SJCRH30 (cell line): ENCODE data around the gene GOLGA8N. TPM values are rescaled to one million over a fixed set of nuclear protein-coding genes. Genes with fewer than 3 reads are reported as not detected.

Source experiments
- DNase-seq, 2 experiments: peaks; one replicate each; pipeline ENCODE4 v3.0.0-alpha.2; 2015 to 2020
- H3K27ac ChIP-seq: fragments of 250-450 bp; sonication (Bioruptor Pico); 2 replicates; pipeline ENCODE4 v1.5.1; 2020; ENCODE audit warnings: mild to moderate bottlenecking, moderate library complexity
- H3K27me3 ChIP-seq: fragments of 250-450 bp; sonication (Bioruptor Pico); 2 replicates; pipeline ENCODE4 v1.5.1; 2020; ENCODE audit warnings: mild to moderate bottlenecking, moderate library complexity
- H3K36me3 ChIP-seq: fragments of 250-450 bp; sonication (Bioruptor Pico); 2 replicates; pipeline ENCODE4 v1.5.1; 2020; ENCODE audit warnings: mild to moderate bottlenecking, moderate library complexity
- H3K4me1 ChIP-seq: fragments of 250-450 bp; sonication (Bioruptor Pico); 2 replicates; pipeline ENCODE4 v1.5.1; 2020; ENCODE audit warnings: mild to moderate bottlenecking, moderate library complexity
- H3K4me3 ChIP-seq: fragments of 250-450 bp; sonication (Bioruptor Pico); 2 replicates; pipeline ENCODE4 v1.5.1; 2020; ENCODE audit warnings: mild to moderate bottlenecking, moderate library complexity
- H3K9me3 ChIP-seq: fragments of 250-450 bp; sonication (Bioruptor Pico); replicated peaks from 2 replicates; pipeline ENCODE4 v1.5.1; 2020; ENCODE audit warnings: mild to moderate bottlenecking, moderate library complexity
- total RNA-seq: library from RNA; depleted of rRNA; stranded (reverse); fragments of >200 nt; shearing (Covaris generic); gene quantifications from 2 replicates; pipeline ENCODE4 v1.2.3, GENCODE V29; 2014; rRNA removed

The GOLGA8N gene
- total RNA-seq, 1 experiment from 2014 or later, result 1.9 TPM

- H3K36me3 ChIP-seq, result peaks cover 77% of the 10 kb centered on the region
- no peaks in the 10 kb centered on the region for H3K9me3 ChIP-seq
- no peak overlapping the region for H3K4me3 ChIP-seq
Measured at GRCh38 chr15:32637704-32638103, 44.4 kb downstream of the GOLGA8N start.

DNA sequence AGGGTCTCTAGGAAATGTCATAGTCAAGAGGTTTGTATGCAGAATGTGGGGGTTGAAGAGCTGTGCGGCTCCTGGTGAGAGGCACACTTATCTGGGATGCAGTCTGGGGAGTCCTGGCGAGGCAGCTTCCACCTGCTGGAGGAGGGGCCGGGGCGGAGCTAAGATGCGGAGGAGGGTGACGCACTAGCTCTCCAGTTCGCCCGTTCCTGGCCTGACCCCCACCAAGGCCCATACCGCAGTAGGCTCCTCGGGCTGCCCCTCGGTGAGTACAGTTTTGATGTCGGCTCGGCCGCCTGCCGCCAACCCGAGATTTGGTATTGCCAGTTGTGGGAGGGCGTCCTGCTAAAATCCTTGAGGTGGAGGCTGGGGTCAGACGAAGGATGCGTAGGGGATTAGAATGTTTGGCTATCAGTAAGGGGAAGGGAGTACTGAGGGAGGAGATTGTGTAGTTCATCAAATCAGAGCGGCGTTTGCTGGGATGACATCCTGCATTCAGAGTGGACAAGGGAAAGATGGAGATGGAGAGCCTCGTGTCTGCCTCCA is 48.3 kb downstream of the GOLGA8N start, which contains the start of gene SCG5:
SCG5 (plus strand) TSS at position 194 of the 543 bp plus-strand sequence. CDS start 1,883 bp downstream, outside the sequence.
- no peak for DNase-seq
- no peak within 1 kb of the TSS for H3K4me3 ChIP-seq
- H3K4me1 ChIP-seq, result peaks cover 5% of the 10 kb centered on the region; the same call in 1 of the 2 replicates
- H3K27ac ChIP-seq, result no peak within 1 kb of the TSS
- no peaks in the 10 kb centered on the region for H3K27me3 ChIP-seq
- no peaks in the 10 kb centered on the region for H3K9me3 ChIP-seq
- peaks cover 39% of the 10 kb centered on the region for H3K36me3 ChIP-seq

More at GRCh38 chr15:32637704-32638103, 44.4 kb downstream of the GOLGA8N start:
- Histone ChIP-seq H3K27ac (no peak overlapping the region), H3K4me1 (no peaks in the 10 kb centered on the region), H3K27me3 (no peaks in the 10 kb centered on the region)
- DNase-seq, result no peak

DNA sequence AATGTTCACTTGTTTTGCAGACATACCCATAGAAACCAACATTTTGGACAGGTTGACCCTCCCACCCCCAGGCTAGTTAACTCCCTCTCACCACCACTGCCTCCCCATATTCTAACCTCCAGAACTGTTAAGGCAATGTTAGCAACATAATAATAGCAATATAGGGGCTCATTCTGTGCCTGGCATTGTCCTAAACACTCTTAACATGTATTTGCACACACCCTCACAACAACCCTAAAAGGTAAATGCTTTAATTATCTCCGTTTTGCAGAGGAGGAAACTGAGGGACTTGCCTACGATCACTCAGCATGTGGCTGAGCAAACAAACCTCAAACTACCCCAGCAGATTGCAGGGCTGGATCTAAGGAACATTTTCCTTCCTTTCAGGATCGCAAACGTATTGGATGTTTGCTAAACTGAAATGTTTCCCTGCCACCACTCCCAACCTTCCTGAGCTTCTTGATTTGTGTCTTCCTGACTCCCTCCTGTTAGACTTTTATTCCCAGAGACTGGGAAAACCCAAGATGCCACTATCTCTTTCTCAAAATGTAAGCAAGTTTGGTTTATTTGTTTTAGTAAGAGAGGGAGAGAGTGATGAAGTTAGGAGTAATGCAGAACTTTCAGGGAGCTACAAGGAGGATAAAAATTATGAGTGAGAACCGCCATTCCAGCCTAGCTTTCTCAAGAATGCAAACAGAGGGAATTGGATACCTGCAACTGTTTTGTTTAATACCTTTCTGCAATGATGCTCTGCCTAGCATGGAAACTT is 49.6 kb downstream of the GOLGA8N start:
- Histone ChIP-seq H3K27me3 (no peaks in the 10 kb centered on the region), H3K4me3 (no peak overlapping the region), H3K27ac (no peak overlapping the region), H3K9me3 (no peaks in the 10 kb centered on the region), H3K4me1 (peaks cover 6% of the 10 kb centered on the region; the same call in 1 of the 2 replicates), H3K36me3 (peaks cover 26% of the 10 kb centered on the region)
- no peak for DNase-seq

- no peak overlapping the region for H3K4me3 ChIP-seq
- peaks cover 6% of the 10 kb centered on the region; the same call in 1 of the 2 replicates for H3K4me1 ChIP-seq
- peaks cover 16% of the 10 kb centered on the region for H3K36me3 ChIP-seq
- no peak for DNase-seq
- H3K27ac ChIP-seq, result no peak overlapping the region
- no peaks in the 10 kb centered on the region for H3K9me3 ChIP-seq
- no peaks in the 10 kb centered on the region for H3K27me3 ChIP-seq
Measured at GRCh38 chr15:32643907-32644445, 50.7 kb downstream of the GOLGA8N start.

DNA sequence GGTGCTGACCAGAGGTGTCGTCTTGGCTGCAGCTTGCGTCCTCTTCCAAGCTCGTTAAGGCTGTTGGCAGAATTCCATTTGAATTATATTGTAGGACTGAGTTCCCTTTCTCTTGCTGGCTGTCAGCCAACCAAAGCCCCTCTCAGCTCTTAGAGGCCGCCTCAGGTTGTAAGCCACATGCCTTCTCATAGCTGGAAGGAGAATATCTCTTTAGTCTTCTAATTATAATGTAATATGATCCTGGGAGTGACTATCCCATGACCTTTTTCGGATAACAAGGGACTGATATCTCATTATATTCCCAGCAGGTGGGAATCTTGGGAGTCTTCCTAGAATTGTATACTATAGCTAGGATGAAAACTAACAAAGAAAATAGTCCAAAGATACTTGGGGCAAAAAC is 53.0 kb downstream of the GOLGA8N start:
- Histone ChIP-seq H3K27ac (no peak overlapping the region), H3K9me3 (no peaks in the 10 kb centered on the region), H3K27me3 (no peaks in the 10 kb centered on the region), H3K4me1 (peaks cover 6% of the 10 kb centered on the region; the same call in 1 of the 2 replicates), H3K36me3 (no peaks in the 10 kb centered on the region), H3K4me3 (no peak overlapping the region)
- peak in 1 of 2 experiments; percentile 53 for DNase-seq

DNA sequence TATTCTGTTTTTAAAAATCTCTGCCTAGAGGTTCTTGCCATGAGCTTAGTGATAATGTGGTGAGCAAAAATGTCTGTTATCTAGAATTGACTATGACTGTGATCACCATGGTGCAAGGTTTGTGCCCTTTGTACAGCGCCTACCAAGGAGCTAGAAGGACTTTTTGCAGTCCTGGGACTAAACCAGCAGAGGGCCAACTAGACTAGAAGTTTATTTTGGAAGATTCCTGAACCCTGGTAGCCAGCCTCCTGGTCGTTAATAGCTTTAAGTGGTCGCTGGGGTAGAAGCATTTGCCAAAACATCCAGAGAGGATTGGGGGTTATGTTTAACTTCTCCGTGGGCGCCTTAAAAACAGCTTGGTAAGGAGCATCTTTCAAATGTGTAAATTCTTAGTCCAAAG is 56.1 kb downstream of the GOLGA8N start:
- no peaks in the 10 kb centered on the region for H3K27me3 ChIP-seq
- peak in 1 of 2 experiments; percentile 47 for DNase-seq

DNA sequence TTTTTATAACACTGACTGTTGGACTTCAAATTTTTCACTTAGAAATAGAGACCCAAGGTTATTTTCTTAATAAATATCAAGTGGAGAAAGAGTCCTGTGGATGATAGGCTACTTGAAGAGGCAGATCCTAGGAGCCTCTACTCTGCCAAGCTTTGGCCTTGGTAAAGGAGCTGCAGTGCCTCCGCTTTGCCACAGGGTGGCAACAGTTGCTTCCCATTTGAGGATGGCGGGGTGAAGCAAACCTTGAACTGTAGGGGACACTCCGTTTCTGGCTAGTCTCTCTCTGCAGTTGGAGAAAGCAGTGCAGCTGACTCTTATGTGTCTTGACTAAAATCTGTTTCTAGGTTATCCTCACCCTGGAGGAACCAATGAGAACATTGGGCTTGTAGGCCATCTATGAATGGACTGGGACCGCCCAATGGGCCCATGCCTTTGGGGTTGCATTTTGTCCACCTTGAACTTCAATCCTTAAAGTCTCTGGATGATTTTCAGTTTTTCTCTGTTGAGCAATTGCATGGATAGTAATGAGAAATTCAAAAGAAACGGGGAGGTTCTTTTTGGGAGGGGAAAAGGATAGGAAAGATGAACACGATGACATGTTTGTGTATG is 58.1 kb downstream of the GOLGA8N start:
- Histone ChIP-seq H3K4me3 (no peak overlapping the region), H3K27me3 (no peaks in the 10 kb centered on the region), H3K4me1 (peaks cover 10% of the 10 kb centered on the region; the same call in 1 of the 2 replicates), H3K27ac (no peak overlapping the region), H3K36me3 (no peaks in the 10 kb centered on the region), H3K9me3 (no peaks in the 10 kb centered on the region)
- DNase-seq, result peak; percentile 69 to 88

More for the DNA sequence above, 56.1 kb downstream of the GOLGA8N start:
- Histone ChIP-seq H3K27ac (no peak overlapping the region), H3K4me1 (peaks cover 6% of the 10 kb centered on the region; the same call in 1 of the 2 replicates), H3K36me3 (no peaks in the 10 kb centered on the region), H3K9me3 (no peaks in the 10 kb centered on the region), H3K4me3 (no peak overlapping the region)

DNA sequence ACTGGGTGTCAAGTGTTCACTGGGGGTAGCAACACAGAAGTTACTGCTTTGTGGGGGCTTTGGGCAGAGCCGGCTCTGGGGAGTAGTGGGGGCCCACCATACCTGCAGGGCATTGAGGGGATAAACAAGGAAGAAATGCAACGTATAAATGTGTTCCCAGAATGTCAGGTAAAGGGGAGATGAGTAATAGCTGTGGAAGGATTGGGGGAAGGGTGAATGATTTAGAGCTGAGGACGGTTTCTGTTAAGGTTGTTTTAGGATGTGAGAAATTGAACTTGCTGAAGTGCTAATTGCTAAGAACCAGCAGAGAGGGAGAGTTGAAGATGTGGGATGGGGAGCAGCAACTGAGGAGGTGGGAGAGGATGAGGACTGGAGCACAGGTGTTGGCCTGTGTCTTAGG is 58.9 kb downstream of the GOLGA8N start:
- peaks cover 10% of the 10 kb centered on the region for H3K4me1 ChIP-seq
- H3K36me3 ChIP-seq, result no peaks in the 10 kb centered on the region
- H3K27ac ChIP-seq, result no peak overlapping the region
- no peaks in the 10 kb centered on the region for H3K27me3 ChIP-seq
- H3K4me3 ChIP-seq, result no peak overlapping the region
- no peak for DNase-seq
- no peaks in the 10 kb centered on the region for H3K9me3 ChIP-seq

GRCh38 chr15:32656091-32656490 is 62.8 kb downstream of the GOLGA8N start:
- Histone ChIP-seq H3K4me1 (peaks cover 12% of the 10 kb centered on the region), H3K27me3 (no peaks in the 10 kb centered on the region), H3K4me3 (no peak overlapping the region), H3K36me3 (no peaks in the 10 kb centered on the region), H3K9me3 (no peaks in the 10 kb centered on the region), H3K27ac (peak overlapping the region; percentile 22)
- DNase-seq, result peak in 1 of 2 experiments; percentile 57

DNA sequence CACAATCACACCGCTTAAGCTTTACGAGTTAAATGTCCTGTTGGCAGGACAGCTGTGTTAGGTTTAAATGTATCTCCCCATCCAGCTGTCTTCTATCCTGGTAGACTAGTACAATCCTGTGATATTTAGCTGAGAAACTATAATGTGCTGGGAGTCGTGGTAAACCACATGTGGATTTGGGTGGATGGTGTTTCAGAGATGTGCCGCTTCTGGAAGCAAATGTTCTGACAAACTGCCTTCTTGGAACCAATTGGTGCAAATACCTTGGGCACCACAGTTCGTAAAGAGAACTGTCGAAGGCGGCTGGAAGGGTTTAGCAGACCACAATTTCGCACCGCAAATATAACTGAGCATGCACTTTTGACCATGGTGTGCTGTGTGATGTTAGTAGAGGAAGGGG is 63.2 kb downstream of the GOLGA8N start:
- H3K4me1 ChIP-seq, result peaks cover 12% of the 10 kb centered on the region
- peak; percentile 61 to 82 for DNase-seq
- no peak overlapping the region for H3K4me3 ChIP-seq
- no peaks in the 10 kb centered on the region for H3K9me3 ChIP-seq
- H3K27me3 ChIP-seq, result no peaks in the 10 kb centered on the region
- no peaks in the 10 kb centered on the region for H3K36me3 ChIP-seq
- peak overlapping the region; percentile 22 for H3K27ac ChIP-seq

Other genes with a start within 250 kb of the GOLGA8N start
- 0.18 and 0.26 TPM in 2 replicates for gene GOLGA8K, start 190.2 kb upstream of the GOLGA8N start, total RNA-seq
- gene GOLGA8O, start 137.8 kb upstream of the GOLGA8N start, total RNA-seq, result not detected in 2 replicates
- gene ARHGAP11A, start 22.0 kb downstream of the GOLGA8N start, total RNA-seq, result 75.8 and 86.1 TPM in 2 replicates
- gene SCG5, start 48.3 kb downstream of the GOLGA8N start, total RNA-seq, result 0.36 and 0.41 TPM in 2 replicates
- 36.3 and 36.6 TPM in 2 replicates for gene GREM1, start 124.5 kb downstream of the GOLGA8N start, total RNA-seq